K562 (cell line): ENCODE measurements around the gene PNRC2. TPM values are rescaled to one million over a fixed set of nuclear protein-coding genes. Genes with fewer than 3 reads are reported as not detected.

Source experiments
- CHD4 ChIP-seq: fragments of 200-600 bp; sonication (generic); IDR thresholded peaks from 3 replicates; pipeline ENCODE4 v1.6.1; 2012; ENCODE audit warnings: low read depth, mild to moderate bottlenecking, mixed read lengths, low read length, inconsistent platforms; ENCODE audit not compliant: insufficient read depth, insufficient replicate concordance, poor library complexity, severe bottlenecking
- DPF2 ChIP-seq: fragments of 450-650 bp; IDR thresholded peaks from 2 replicates; pipeline ENCODE4 v1.6.1; 2016
- HDAC6 ChIP-seq: IDR thresholded peaks from 2 replicates; pipeline ENCODE4 v1.6.1; 2012; ENCODE audit warnings: low read depth, mild to moderate bottlenecking, control low read depth, inconsistent platforms, low read length, moderate library complexity
- KAT2B ChIP-seq: IDR thresholded peaks from one replicate; pipeline ENCODE4 v1.6.1; 2012; ENCODE audit warnings: low read depth, mild to moderate bottlenecking, control low read depth, inconsistent platforms, low read length, moderate library complexity
- LARP7 ChIP-seq: fragments of 450-650 bp; IDR thresholded peaks from 2 replicates; pipeline ENCODE4 v1.6.1; 2016
- MEIS2 ChIP-seq: fragments of 450-650 bp; IDR thresholded peaks from 2 replicates; pipeline ENCODE4 v1.6.1; 2014; ENCODE audit warnings: mild to moderate bottlenecking; ENCODE audit not compliant: partially characterized antibody
- RBM17 ChIP-seq: fragments of 200-400 bp; formaldehyde crosslinking; IDR thresholded peaks from 2 replicates; pipeline ENCODE4 v1.6.1; 2017; ENCODE audit warnings: low read depth, mild to moderate bottlenecking, low read length, borderline replicate concordance
- SIN3B ChIP-seq: fragments of 450-650 bp; IDR thresholded peaks from 2 replicates; pipeline ENCODE4 v1.6.1; 2017; ENCODE audit warnings: low read depth, mild to moderate bottlenecking, moderate library complexity
- U2AF1 ChIP-seq: fragments of 200-400 bp; formaldehyde crosslinking; optimal IDR thresholded peaks from 2 replicates; pipeline ENCODE3; 2017; ENCODE audit warnings: mild to moderate bottlenecking, low read depth, low read length, moderate library complexity
- ZNF165 ChIP-seq: fragments of 250-450 bp; sonication (Bioruptor Pico); IDR thresholded peaks from 2 replicates; pipeline ENCODE4 v1.4.0; 2020; ENCODE audit warnings: borderline replicate concordance
- ZNF408 ChIP-seq: fragments of 250-450 bp; sonication (Bioruptor Pico); IDR thresholded peaks from 2 replicates; pipeline ENCODE4 v1.4.0; 2020; ENCODE audit warnings: low read depth, mild to moderate bottlenecking, moderate library complexity
- ZNF830 ChIP-seq: fragments of 250-450 bp; sonication (Bioruptor Pico); IDR thresholded peaks from 2 replicates; pipeline ENCODE4 v1.5.0; 2021; ENCODE audit warnings: mild to moderate bottlenecking
- polyA plus RNA-seq, 8 experiments: library from polyadenylated mRNA; depleted of rRNA in 4 of 8; stranded (reverse) in 5 of 8; unstranded in 3 of 8; fragments of >200 nt; fragmentation: Nextera tagmentation in 2 of 8; fragmentation: Illumina TruSeq in 1 of 8; extraction: Ambion mirVana in 2 of 8; extraction: Trizol in 1 of 8; gene quantifications; 2 replicates each; pipeline versions ENCODE4 v1.2.1 to v1.2.3, GENCODE V29; 2011 to 2014; ENCODE audit warnings: inconsistent platforms in 1 of 8, missing spikeins in 1 of 8
- total RNA-seq, 7 experiments: library from RNA; depleted of rRNA in 6 of 7; stranded (reverse); fragments of >200 nt in 6 of 7; fragmentation: Illumina TruSeq in 2 of 7; extraction: Trizol in 2 of 7; gene quantifications; 2 replicates each; pipeline versions ENCODE4 v1.2.1 to v1.2.3, GENCODE V29; 2011 to 2021; ENCODE audit warnings: low replicate concordance in 1 of 7
- TF ChIP-seq, protein P1 (sequence below), 2 experiments: fragments of 450-650 bp in 1 of 2; sonication (generic) in 1 of 2; formaldehyde crosslinking in 1 of 2; IDR thresholded peaks in 1 of 2; conservative IDR thresholded peaks in 1 of 2; 2 replicates each; pipeline versions ENCODE4 v1.6.1 to v1.8.1; 2016 to 2023; ENCODE audit warnings: mild to moderate bottlenecking in 2 of 2, moderate library complexity in 2 of 2, inconsistent platforms in 1 of 2, missing genetic modification reagents in 1 of 2
- TF ChIP-seq, protein P2 (sequence below): fragments of 450-650 bp; IDR thresholded peaks from 2 replicates; pipeline ENCODE4 v1.6.1; 2016; ENCODE audit warnings: low read depth, mild to moderate bottlenecking, moderate library complexity
- TF ChIP-seq, protein P3 (sequence below): fragments of 250-450 bp; sonication (Bioruptor Pico); IDR thresholded peaks from 2 replicates; pipeline ENCODE4 v1.4.0; 2020
- TF ChIP-seq, protein P4 (sequence below): sonication (generic); formaldehyde crosslinking; IDR thresholded peaks from 2 replicates; pipeline ENCODE4 v1.8.1; 2023; ENCODE audit warnings: mild to moderate bottlenecking, missing genetic modification reagents, moderate library complexity
- TF ChIP-seq, protein P5 (sequence below): fragments of 200-800 bp; sonication (Bioruptor generic); IDR thresholded peaks from 2 replicates; pipeline ENCODE4 v1.6.1; 2017; ENCODE audit warnings: missing genetic modification characterization, missing compliant biosample characterization

PNRC2 gene
- total and polyA plus RNA-seq, 9 of the 15 experiments (the other 6 are each of a cell fraction or from before 2014, with no cell fraction given), result 127 to 303 (median 203) TPM

DNA sequence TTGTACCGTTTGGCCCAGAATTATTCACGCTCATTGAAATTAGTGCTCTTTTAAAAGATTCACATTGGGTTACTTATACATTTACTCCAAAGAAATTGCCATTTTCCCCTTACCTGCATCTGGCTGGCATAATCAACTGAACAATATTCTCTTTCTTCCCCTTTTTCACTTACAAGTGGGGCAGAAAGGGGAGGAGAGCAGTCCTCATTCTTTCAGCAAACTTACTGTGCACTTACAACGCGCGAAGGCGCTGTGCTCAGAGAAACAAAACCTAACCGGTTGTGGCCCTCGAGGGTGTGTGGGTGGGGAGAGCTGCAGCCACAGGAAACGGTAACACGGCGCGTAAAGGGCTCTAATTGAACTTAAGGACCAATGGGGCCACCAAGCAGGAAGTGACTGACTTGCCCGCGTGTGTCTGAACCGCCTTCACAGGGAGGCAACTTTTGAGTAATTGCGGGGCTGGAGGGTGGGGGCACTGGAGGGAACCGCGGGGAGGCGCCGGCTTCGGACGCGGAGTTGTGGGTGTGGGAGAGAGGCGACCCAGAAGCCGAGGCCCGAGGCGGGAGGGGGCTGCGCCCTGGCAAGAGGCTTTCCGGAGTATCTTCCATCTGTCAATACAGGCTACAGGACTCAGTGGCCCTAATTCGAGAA lies 693 bp upstream of the PNRC2 start (continued):
- no peak for TF ChIP-seq ZNF408 (CRISPR knock-in tag)
- TF ChIP-seq, protein P1, sequence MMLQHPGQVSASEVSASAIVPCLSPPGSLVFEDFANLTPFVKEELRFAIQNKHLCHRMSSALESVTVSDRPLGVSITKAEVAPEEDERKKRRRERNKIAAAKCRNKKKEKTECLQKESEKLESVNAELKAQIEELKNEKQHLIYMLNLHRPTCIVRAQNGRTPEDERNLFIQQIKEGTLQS (IDR thresholded peaks at IDR 0.05), result no peak
- TF ChIP-seq, protein P1 (CRISPR knock-in tag; conservative IDR thresholded peaks at IDR 0.05), result peak; percentile 68; the same call in 1 of the 2 replicates
- no peak for TF ChIP-seq U2AF1
- TF ChIP-seq HDAC6, result no peak
- no peak for TF ChIP-seq ZNF165 (CRISPR knock-in tag)
- TF ChIP-seq, protein P2, sequence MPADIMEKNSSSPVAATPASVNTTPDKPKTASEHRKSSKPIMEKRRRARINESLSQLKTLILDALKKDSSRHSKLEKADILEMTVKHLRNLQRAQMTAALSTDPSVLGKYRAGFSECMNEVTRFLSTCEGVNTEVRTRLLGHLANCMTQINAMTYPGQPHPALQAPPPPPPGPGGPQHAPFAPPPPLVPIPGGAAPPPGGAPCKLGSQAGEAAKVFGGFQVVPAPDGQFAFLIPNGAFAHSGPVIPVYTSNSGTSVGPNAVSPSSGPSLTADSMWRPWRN, result no peak
- peak; percentile 80 for TF ChIP-seq MEIS2
- TF ChIP-seq LARP7, result peak; percentile 71; the same call in 1 of the 2 replicates
- TF ChIP-seq, protein P3, sequence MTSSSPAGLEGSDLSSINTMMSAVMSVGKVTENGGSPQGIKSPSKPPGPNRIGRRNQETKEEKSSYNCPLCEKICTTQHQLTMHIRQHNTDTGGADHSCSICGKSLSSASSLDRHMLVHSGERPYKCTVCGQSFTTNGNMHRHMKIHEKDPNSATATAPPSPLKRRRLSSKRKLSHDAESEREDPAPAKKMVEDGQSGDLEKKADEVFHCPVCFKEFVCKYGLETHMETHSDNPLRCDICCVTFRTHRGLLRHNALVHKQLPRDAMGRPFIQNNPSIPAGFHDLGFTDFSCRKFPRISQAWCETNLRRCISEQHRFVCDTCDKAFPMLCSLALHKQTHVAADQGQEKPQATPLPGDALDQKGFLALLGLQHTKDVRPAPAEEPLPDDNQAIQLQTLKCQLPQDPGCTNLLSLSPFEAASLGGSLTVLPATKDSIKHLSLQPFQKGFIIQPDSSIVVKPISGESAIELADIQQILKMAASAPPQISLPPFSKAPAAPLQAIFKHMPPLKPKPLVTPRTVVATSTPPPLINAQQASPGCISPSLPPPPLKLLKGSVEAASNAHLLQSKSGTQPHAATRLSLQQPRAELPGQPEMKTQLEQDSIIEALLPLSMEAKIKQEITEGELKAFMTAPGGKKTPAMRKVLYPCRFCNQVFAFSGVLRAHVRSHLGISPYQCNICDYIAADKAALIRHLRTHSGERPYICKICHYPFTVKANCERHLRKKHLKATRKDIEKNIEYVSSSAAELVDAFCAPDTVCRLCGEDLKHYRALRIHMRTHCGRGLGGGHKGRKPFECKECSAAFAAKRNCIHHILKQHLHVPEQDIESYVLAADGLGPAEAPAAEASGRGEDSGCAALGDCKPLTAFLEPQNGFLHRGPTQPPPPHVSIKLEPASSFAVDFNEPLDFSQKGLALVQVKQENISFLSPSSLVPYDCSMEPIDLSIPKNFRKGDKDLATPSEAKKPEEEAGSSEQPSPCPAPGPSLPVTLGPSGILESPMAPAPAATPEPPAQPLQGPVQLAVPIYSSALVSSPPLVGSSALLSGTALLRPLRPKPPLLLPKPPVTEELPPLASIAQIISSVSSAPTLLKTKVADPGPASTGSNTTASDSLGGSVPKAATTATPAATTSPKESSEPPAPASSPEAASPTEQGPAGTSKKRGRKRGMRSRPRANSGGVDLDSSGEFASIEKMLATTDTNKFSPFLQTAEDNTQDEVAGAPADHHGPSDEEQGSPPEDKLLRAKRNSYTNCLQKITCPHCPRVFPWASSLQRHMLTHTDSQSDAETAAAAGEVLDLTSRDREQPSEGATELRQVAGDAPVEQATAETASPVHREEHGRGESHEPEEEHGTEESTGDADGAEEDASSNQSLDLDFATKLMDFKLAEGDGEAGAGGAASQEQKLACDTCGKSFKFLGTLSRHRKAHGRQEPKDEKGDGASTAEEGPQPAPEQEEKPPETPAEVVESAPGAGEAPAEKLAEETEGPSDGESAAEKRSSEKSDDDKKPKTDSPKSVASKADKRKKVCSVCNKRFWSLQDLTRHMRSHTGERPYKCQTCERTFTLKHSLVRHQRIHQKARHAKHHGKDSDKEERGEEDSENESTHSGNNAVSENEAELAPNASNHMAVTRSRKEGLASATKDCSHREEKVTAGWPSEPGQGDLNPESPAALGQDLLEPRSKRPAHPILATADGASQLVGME (CRISPR knock-in tag), result no peak
- TF ChIP-seq, protein P4, sequence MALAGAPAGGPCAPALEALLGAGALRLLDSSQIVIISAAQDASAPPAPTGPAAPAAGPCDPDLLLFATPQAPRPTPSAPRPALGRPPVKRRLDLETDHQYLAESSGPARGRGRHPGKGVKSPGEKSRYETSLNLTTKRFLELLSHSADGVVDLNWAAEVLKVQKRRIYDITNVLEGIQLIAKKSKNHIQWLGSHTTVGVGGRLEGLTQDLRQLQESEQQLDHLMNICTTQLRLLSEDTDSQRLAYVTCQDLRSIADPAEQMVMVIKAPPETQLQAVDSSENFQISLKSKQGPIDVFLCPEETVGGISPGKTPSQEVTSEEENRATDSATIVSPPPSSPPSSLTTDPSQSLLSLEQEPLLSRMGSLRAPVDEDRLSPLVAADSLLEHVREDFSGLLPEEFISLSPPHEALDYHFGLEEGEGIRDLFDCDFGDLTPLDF, result no peak
- no peak for TF ChIP-seq RBM17
- no peak for TF ChIP-seq SIN3B
- TF ChIP-seq, protein P5, sequence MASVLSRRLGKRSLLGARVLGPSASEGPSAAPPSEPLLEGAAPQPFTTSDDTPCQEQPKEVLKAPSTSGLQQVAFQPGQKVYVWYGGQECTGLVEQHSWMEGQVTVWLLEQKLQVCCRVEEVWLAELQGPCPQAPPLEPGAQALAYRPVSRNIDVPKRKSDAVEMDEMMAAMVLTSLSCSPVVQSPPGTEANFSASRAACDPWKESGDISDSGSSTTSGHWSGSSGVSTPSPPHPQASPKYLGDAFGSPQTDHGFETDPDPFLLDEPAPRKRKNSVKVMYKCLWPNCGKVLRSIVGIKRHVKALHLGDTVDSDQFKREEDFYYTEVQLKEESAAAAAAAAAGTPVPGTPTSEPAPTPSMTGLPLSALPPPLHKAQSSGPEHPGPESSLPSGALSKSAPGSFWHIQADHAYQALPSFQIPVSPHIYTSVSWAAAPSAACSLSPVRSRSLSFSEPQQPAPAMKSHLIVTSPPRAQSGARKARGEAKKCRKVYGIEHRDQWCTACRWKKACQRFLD, result peak; percentile 9; the same call in 1 of the 2 replicates
- TF ChIP-seq ZNF830, result no peak
- no peak for TF ChIP-seq CHD4
- no peak for TF ChIP-seq KAT2B
- TF ChIP-seq DPF2, result peak; percentile 67; the same call in 1 of the 2 replicates
